ENCODE results near the gene ADPRH.
"Not testable (repeated sequence)": the region's sequence is repeated elsewhere in the genome, so short reads cannot be mapped to it uniquely, and the experiment has no call there.

Gene ADPRH

GRCh38 chr3:119579366-119580066 lies at the start of gene ADPRH:
Gene ADPRH (plus strand): TSS chr3:119579492. CDS start chr3:119582170, 2,678 bp downstream.
- peak; percentile 50 for DNase-seq (ENCODE audit: low read depth)

GRCh38 chr3:119529883-119530282 lies 49.4 kb upstream of the ADPRH start:
- peak; percentile 80 for DNase-seq (ENCODE audit: low read depth)

- DNase-seq (ENCODE audit: low read depth): no peak
Observed at GRCh38 chr3:119530456-119530855, 48.8 kb upstream of the ADPRH start.

DNA sequence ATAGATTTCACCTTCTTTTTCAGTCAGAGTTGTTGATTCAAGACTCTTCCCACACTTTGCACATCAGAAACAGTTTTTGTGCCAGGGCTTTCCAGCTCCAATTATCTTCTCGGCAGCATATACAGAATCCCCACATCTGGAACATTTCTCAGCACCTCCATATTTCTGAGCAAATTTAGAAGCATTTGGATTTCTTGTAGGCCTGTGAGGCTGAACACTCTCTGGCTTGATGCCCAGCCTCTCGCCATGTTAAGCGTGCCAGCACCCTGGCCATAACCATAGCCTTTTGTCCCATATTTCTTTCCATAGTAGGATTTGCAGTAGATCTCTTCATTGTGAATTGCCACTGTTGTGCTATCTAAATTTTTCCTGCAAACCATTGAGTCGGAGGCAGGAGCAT lies 48.1 kb upstream of the ADPRH start:
- DNase-seq (ENCODE audit: low read depth): no peak

- DNase-seq (ENCODE audit: low read depth): no peak
Observed at GRCh38 chr3:119534296-119534695, 45.0 kb upstream of the ADPRH start.

- DNase-seq (ENCODE audit: low read depth): no peak
Observed at GRCh38 chr3:119536757-119537156, 42.5 kb upstream of the ADPRH start.

DNA sequence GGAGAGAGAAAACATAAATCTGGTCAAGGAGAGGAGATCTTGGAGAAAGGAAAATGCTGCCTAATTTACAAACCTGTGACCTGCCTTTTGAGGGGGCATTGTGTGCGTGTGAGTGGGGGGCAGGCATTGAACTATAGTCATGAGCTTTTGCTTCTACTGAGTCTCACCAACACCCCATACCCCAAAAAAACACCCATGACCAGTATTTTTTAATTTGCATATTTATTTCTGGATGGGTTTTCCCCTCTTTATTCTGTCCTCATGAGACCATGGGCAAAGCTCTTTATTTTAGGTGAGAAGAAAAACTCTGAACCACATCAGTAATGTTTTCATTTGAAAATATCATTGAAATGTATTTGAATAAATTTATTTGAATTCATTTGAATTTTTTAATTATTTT lies 40.5 kb upstream of the ADPRH start:
- no peak for DNase-seq (ENCODE audit: low read depth)

- DNase-seq (ENCODE audit: low read depth): no peak
Observed at GRCh38 chr3:119541547-119541946, 37.7 kb upstream of the ADPRH start.

DNA sequence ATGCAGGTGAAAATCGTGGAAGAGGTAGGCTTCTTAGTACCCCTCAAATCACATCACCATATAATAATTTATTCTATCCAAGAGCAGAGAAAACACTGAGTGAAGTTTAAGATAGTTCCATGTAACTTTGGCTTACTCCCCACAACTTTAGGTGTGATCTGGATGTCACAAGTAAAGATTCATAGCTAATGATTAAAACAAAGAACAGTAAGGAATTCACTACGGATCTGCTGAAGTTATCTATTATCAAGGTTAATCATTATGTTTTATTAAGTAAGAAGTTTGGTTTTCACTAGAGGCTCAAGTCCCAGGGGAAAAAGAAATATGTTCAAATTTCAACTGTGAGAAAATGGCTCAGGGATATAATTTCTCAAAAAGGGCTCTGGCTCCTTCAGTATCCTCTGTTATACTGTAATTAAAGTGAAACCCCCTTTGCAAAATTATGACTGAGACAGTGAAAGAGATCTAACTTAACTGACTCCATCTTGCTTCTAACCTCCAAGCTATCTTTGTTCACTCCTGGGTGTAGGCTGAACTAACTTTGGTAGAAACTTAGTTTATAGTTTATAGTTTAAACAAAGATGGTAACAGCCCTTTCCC lies 37.0 kb upstream of the ADPRH start:
- DNase-seq (ENCODE audit: low read depth): no peak

GRCh38 chr3:119543147-119543546 lies 36.1 kb upstream of the ADPRH start:
- DNase-seq (ENCODE audit: low read depth): no peak

GRCh38 chr3:119547227-119547626 lies 32.1 kb upstream of the ADPRH start:
- DNase-seq (ENCODE audit: low read depth): no peak

- no peak for DNase-seq (ENCODE audit: low read depth)
Observed at GRCh38 chr3:119548341-119548740, 31.0 kb upstream of the ADPRH start.

DNA sequence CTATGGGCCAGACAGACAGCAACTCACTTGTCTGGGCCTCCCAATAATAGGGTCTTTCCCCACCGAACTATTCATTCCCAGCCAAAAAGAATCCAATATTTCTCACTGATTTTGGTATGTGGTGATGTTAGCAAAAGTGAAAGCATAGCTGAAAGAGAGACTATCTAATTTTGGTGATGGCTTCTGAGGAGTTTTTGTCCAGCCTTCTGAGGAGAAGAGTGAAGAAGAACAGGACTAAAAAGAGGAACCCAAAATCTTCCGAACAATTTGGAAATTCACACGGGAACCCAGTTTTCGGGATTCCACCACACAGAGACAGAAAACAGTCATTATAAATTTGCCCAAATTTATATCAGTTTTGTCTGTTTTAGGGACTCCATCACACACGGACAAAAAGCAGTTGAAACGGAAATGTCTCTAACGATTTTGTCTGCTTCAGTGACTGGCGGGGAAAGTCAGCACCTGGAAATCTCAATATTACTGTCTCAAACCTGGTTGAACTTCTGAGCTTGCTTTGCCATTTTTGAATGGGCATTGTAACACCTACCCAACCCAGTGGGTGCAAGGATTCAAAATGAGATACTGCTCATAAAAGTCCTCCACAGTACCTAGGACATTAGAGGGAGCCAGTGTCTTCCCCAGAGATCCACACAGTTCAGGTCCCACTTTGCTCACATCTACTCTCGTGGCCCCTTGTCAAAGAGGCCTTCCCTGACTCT lies 28.9 kb upstream of the ADPRH start:
- no peak for DNase-seq (ENCODE audit: low read depth)

GRCh38 chr3:119551598-119551997 lies 27.7 kb upstream of the ADPRH start:
- DNase-seq (ENCODE audit: low read depth): no peak

- not testable (repeated sequence) for DNase-seq (ENCODE audit: low read depth)
Observed at GRCh38 chr3:119552928-119553327, 26.4 kb upstream of the ADPRH start.

DNA sequence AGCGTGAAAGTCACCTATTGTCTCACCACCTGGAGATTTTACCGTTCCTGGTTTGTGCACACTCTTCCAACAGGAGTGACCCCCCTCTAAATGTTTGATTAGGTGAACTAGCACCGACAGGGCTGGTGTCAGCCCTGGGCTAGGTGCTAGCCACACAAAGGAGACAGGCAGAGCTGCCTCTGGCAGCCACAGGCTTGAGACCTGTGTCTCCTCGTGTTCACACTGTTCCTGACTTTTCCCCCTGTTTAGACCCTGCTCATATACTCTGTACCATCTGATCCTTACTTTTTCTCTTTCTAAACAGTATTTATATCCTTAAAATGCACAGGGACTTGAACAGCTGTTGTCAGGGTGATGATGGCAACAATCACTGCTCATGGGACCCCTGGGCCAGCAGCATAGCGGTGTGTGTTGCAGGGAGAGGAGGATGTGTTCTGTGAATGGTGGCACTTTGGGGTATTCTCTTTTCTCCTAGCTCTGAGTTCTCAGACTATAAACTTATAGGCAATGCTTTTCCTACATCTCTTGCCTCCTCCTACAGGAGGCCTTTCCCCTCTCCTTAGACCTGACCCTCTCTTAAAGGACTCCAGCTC lies 25.4 kb upstream of the ADPRH start:
- no peak for DNase-seq (ENCODE audit: low read depth)

DNA sequence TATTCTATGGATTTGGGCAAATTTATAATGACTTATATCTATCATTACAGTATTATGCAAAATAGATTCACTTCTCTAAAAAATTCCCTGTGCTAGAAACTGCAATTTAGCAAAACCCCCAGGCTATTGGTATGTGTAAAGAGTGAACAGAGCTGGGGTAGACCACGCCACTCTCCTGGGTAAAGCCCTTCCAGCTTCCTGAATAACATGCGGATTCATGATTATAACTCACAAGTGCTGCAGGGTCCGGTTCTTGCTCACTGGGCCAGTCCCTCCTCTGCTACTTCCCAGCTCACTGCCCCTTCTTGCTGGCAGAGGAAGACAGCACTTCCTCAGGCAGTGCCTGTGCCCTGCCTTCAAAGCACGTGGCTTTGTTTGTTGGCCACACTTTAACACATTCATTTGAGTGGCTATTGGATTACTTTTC lies 24.0 kb upstream of the ADPRH start:
- DNase-seq (ENCODE audit: low read depth): no peak

DNA sequence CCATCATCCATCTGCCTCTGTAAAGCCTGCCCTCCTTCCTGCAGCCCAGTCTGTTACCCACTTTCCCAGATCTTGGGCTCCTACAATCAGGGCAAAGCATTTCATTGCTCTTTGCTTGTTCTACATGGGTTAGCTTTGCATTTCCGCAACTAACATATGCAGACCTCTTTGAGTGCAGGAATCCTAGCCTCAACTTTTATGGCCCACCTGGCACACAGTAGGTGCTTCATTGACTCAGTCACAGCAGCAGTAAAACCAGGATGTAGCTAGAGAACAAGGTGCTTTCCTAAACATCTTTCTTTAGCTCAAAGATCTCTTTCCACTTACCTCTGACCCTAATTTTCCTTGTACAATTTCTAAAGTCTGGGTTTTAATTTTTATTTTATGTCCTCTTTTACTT lies 23.4 kb upstream of the ADPRH start:
- DNase-seq (ENCODE audit: low read depth): no peak

- no peak for DNase-seq (ENCODE audit: low read depth)
Observed at GRCh38 chr3:119557192-119557876, 22.0 kb upstream of the ADPRH start.

DNA sequence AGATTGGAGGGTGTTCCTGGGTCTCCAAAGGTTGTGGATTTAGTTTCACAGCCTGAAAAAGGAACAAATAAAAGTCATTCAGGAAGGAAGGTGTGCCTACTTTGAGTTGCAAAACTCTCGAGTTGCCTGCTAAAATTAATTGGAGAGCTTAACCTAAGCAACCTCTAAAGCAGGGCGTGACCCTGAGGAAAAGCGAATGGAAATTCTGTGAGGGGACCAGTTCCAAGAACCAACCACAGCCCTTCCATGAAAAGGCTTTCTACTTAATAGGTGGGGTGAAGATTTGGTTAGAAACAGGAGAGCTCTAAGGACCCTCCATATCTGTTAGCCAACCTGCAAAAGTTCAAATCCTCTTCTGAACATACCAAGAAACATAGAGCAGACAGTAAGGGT lies 21.4 kb upstream of the ADPRH start:
- no peak for DNase-seq (ENCODE audit: low read depth)

DNA sequence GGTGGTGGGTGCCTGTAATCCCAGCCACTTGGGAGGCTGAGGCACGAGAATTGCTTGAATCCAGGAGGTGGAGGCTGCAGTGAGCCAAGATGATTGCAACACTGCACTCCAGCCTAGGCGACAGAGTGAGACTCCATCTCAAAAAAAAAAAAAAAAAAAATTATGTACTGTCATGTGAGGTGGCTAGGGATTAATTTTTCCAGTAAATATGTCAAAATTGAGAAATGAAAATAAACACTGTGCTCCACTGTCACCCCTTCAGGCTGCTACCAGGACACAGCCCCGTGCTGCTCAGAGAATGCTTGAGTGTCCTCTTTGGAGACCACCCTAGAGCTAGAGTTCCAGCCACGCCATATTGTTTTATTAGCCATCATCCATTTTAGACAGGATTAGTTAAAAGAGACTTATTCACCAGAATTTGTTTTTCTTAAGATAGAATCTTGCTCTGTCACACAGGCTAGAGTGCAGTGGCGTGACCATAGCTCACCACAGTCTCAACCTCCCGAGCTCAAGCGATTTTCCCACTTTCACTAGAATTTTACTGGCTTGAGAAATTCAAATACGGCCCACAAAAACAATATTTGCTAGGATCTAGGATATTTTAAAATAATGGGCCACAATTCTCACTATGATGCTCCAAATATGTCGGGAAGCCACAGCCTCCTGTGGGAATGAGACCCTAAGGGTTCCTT lies 20.5 kb upstream of the ADPRH start:
- DNase-seq (ENCODE audit: low read depth): no peak

All from fibroblast of gingiva (primary cell).